AG09319 (cell line): ENCODE data around the gene PTPRJ.

ENCODE experiments used
- DNase-seq: peaks from one replicate; pipeline ENCODE4 v3.0.0-alpha.2; 2010; ENCODE audit warnings: low read depth; ENCODE audit errors: extremely low read depth
- CTCF ChIP-seq: IDR thresholded peaks from 2 replicates; pipeline ENCODE4 v1.5.1; 2011; ENCODE audit warnings: low read depth, mild to moderate bottlenecking, inconsistent platforms, low read length, moderate library complexity

Gene PTPRJ

GRCh38 chr11:47973173-47973572, 7.2 kb upstream of the PTPRJ start:
- no peak for DNase-seq
- no peak for TF ChIP-seq CTCF

- no peak for TF ChIP-seq CTCF
- no peak for DNase-seq
Measured at GRCh38 chr11:47976931-47977330, 3.4 kb upstream of the PTPRJ start.

GRCh38 chr11:47977623-47978022, 2.7 kb upstream of the PTPRJ start:
- TF ChIP-seq CTCF = no peak
- no peak for DNase-seq

- no peak for DNase-seq
- no peak for TF ChIP-seq CTCF
Measured at GRCh38 chr11:47979378-47980087, 826 bp upstream of the PTPRJ start.

- no peak; the same call in 1 of the 2 replicates for TF ChIP-seq CTCF
- DNase-seq = no peak
Measured at GRCh38 chr11:47980907-47981621, 705 bp downstream of the PTPRJ start.

GRCh38 chr11:47981667-47982404, 1.5 kb downstream of the PTPRJ start:
- DNase-seq = no peak
- TF ChIP-seq CTCF = no peak

- DNase-seq = no peak
- TF ChIP-seq CTCF = no peak
Measured at GRCh38 chr11:47982616-47983015, 2.3 kb downstream of the PTPRJ start.
